ENCODE data around the gene DVL3. TPM values are rescaled to one million over a fixed set of nuclear protein-coding genes. Genes with fewer than 3 reads are reported as not detected.

Gene DVL3
- total and polyA plus RNA-seq, 2 donors (not counting 1 experiment from before 2014, with no cell fraction given): 42.7 to 92.0 TPM

DNA sequence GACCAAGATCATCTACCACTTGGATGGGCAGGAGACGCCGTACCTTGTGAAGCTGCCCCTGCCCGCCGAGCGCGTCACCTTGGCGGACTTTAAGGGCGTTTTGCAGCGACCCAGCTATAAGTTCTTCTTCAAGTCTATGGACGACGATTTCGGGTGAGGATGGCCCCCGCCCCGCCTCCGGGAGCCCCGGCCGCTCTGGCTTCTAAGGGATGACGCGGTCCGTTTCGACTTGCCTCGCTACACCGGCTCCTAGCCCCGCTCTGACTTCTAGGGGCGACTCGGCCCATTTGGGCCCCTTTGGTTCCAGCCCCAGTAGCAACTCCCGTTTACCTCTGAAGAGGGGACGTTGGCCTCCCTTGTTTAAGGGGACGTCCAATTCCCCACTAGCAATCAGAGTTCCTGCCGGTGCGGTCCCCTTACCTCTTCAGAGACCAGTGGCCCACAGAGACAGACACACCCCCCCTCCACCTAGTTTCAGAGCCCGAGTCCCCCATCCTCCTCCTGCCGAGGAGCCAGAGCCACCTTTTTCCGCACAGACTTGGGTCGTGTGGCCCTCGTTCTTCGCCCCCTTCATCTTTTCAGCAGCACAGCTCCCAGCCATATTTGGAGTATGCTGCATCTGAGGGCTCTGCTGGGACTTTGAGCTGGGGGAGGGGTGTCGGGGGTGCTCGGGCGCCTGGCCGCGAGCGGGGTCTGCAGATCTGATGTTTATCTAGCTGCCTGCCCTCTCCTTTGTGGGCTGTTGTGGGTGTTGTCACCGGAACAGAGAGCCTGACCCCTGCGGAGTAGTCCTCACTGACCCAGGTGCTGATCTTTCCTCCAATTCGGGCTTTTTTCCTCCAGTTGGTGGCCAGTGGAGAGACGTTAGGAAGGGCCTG lies 706 bp downstream of the DVL3 start:
- peak overlapping the region; percentile 89 for H2AFZ ChIP-seq (ENCODE audit: insufficient read depth, low read depth, low read length, poor library complexity, severe bottlenecking)

More for the DNA sequence above, 706 bp downstream of the DVL3 start:
- Mint-ChIP-seq H3K27me3 (no peaks in the 10 kb centered on the region), H3K4me1 (peaks cover 36% of the 10 kb centered on the region), H3K4me3 (peak overlapping the region; percentile 95), H3K27ac (peak overlapping the region; percentile 87), H3K9me3 (ENCODE audit: insufficient read depth) (no peaks in the 10 kb centered on the region)
- Histone ChIP-seq H3K9ac (ENCODE audit: low read length) (peak overlapping the region; percentile 86), H3K27me3 (replicated peaks in 1 of 4; ENCODE audit: control extremely low read depth in 1 of 4, control insufficient read depth in 3 of 4, insufficient read depth in 4 of 4, low read length in 3 of 4) (no peaks in the 10 kb centered on the region), H3K4me3 (ENCODE audit: control extremely low read depth in 1 of 5, extremely low read depth in 1 of 5, insufficient read depth in 1 of 5, low read depth in 2 of 5, low read length in 4 of 5) (peak overlapping the region; percentile 70 to 81 (median 76)), H3K4me2 (replicated peaks; ENCODE audit: low read depth, low read length, poor library complexity, severe bottlenecking) (peak overlapping the region; percentile 86), H4K20me1 (ENCODE audit: control insufficient read depth, insufficient read depth, low read length, poor library complexity, severe bottlenecking) (peaks cover 41% of the 10 kb centered on the region), H3K36me3 (replicated peaks in 1 of 2; ENCODE audit: control extremely low read depth in 1 of 2, control insufficient read depth in 1 of 2, extremely low read depth in 1 of 2, insufficient read depth in 2 of 2, low read length in 1 of 2) (peaks cover 0 to 2% of the 10 kb centered on the region in 2 experiments), H3K79me2 (ENCODE audit: control insufficient read depth, insufficient read depth, low read length) (peaks cover 48% of the 10 kb centered on the region), H3K4me1 (ENCODE audit: control insufficient read depth in 2 of 2, insufficient read depth in 2 of 2, low read length in 2 of 2) (peaks cover 13 to 34% of the 10 kb centered on the region in 2 donors), H3K27ac (ENCODE audit: low read length in 2 of 2) (peak overlapping the region; percentile 16 to 73), H3K9me3 (ENCODE audit: control extremely low read depth in 1 of 3, control insufficient read depth in 2 of 3, insufficient read depth in 1 of 3, low read length in 2 of 3) (no peaks in the 10 kb centered on the region)
- CTCF ChIA-PET: interaction anchor here (1.0 to 3.0 kb wide), 3 partner anchors 11 to 271 kb away, joined by 3 to 15 read pairs (median 7); partner anchors contain the start of gene PARL
- DNase-seq (no peak), ATAC-seq (ENCODE audit: low read depth) (peak; percentile 54)
- POLR2A ChIA-PET: interaction anchor here (0.7 kb wide), 3 partner anchors 18 to 22 kb away, joined by 3 to 5 read pairs (median 4); partner anchors contain the start of gene EIF2B5
- intact Hi-C loops (cut with micrococcal nuclease): loop anchor here (1.0 kb wide), 3 partner anchors 18 to 29 kb away; partner anchors contain the start of genes AP2M1 and EIF2B5
- WGBS (ENCODE audit: insufficient coverage): 1% methylated on average over 44 of the region's 47 CpGs
- TF ChIP-seq EZH2 (IDR thresholded peaks at IDR 0.05; ENCODE audit: borderline replicate concordance, insufficient read depth, low read depth, low read length, poor library complexity, severe bottlenecking): no peak
- TF ChIP-seq, protein P1, sequence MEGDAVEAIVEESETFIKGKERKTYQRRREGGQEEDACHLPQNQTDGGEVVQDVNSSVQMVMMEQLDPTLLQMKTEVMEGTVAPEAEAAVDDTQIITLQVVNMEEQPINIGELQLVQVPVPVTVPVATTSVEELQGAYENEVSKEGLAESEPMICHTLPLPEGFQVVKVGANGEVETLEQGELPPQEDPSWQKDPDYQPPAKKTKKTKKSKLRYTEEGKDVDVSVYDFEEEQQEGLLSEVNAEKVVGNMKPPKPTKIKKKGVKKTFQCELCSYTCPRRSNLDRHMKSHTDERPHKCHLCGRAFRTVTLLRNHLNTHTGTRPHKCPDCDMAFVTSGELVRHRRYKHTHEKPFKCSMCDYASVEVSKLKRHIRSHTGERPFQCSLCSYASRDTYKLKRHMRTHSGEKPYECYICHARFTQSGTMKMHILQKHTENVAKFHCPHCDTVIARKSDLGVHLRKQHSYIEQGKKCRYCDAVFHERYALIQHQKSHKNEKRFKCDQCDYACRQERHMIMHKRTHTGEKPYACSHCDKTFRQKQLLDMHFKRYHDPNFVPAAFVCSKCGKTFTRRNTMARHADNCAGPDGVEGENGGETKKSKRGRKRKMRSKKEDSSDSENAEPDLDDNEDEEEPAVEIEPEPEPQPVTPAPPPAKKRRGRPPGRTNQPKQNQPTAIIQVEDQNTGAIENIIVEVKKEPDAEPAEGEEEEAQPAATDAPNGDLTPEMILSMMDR (IDR thresholded peaks at IDR 0.05): no peak
